Testis (tissue), 3 donors: Measurements from ENCODE around the gene CERS4. TPM values are rescaled to one million over a fixed set of nuclear protein-coding genes. Genes with fewer than 3 reads are reported as not detected.
"Not testable (repeated sequence)": the region's sequence is repeated elsewhere in the genome, so short reads cannot be mapped to it uniquely, and the experiment has no call there.

Source experiments
- DNase-seq: peaks from one replicate; pipeline ENCODE4 v3.0.0-alpha.2; 2019
- H3K27ac ChIP-seq, 2 donors: fragments of 200-600 bp; sonication (generic); one replicate each; pipeline ENCODE4 v1.5.1; 2019
- H3K27me3 ChIP-seq: fragments of 200-600 bp; sonication (generic); one replicate; pipeline ENCODE4 v1.5.1; 2019
- H3K36me3 ChIP-seq: fragments of 200-600 bp; sonication (generic); one replicate; pipeline ENCODE4 v1.5.1; 2017; ENCODE audit warnings: low read depth; ENCODE audit errors: missing control alignments
- H3K4me1 ChIP-seq: fragments of 200-600 bp; sonication (generic); one replicate; pipeline ENCODE4 v1.5.1; 2019
- H3K4me3 ChIP-seq, 2 donors: fragments of 200-600 bp; sonication (generic); one replicate each; pipeline ENCODE4 v1.5.1; 2017 to 2019
- H3K9me3 ChIP-seq: fragments of 200-600 bp; sonication (generic); one replicate; pipeline ENCODE4 v1.5.1; 2017
- POLR2A ChIP-seq: fragments of 450-650 bp; IDR thresholded peaks from one replicate; pipeline ENCODE4 v1.6.1; 2017; ENCODE audit warnings: antibody characterized with exemption, mild to moderate bottlenecking, moderate library complexity
- WGBS, 2 donors: methylation state at CpG; one replicate each; pipeline ENCODE4 v1.1.5; 2018; 5-methylcytosine and 5-hydroxymethylcytosine counted together
- intact Hi-C: fragments of 100-400 bp; cut with DNase I; formaldehyde crosslinking; loops from one replicate; pipeline ENCODE4 v1.15.1; 2023; ENCODE audit warnings: low total_unique reads
- polyA plus RNA-seq: library from polyadenylated mRNA; stranded (reverse); fragments of 350-450 nt; fragmentation: Illumina TruSeq; extraction: RNeasy Lipid Tissue Mini Kit (QIAGEN cat#74804); gene quantifications from one replicate; pipeline ENCODE4 v1.2.3, GENCODE V29; 2014; ENCODE audit warnings: low read depth, low replicate concordance; ENCODE audit not compliant: insufficient read depth
- total RNA-seq, 2 donors: library from RNA; depleted of rRNA; stranded (reverse); fragments of >200 nt; gene quantifications; one replicate each; pipeline ENCODE4 v1.2.3, GENCODE V29; 2016
- TF ChIP-seq, protein P1 (sequence below), 3 experiments: fragments of 450-650 bp in 2 of 3; fragments of 200-600 bp in 1 of 3; sonication (generic) in 1 of 3; IDR thresholded peaks; one replicate each; pipeline ENCODE4 v1.5.1; 2016 to 2019; ENCODE audit warnings: antibody characterized with exemption in 3 of 3, mild to moderate bottlenecking in 2 of 3, moderate library complexity in 1 of 3

CERS4 gene
- total and polyA plus RNA-seq, 3 donors from 2014 or later = 35.2 to 105 (median 68.6) TPM

DNA sequence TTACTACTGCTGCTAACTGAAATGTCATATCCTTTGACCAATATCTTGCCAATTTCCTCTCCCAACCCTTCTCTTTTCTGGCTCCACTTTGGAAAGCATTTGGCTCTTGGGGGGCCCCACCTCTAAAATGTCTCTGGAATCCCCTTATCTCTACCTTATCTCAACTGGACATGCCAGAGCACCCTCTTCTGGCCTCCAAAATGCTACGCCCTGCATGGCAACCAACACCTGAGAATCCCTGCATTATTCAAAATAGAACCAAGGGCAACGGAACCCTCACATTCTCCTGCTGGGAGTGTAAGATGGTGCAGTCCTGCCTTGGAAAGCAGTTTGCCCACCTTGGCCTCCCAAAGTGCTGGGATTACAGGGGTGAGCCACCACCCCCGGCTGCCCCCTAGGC lies 35.3 kb downstream of the CERS4 start:
- DNase-seq = no peak
- no peaks in the 10 kb centered on the region for H3K36me3 ChIP-seq
- TF ChIP-seq, protein P1, sequence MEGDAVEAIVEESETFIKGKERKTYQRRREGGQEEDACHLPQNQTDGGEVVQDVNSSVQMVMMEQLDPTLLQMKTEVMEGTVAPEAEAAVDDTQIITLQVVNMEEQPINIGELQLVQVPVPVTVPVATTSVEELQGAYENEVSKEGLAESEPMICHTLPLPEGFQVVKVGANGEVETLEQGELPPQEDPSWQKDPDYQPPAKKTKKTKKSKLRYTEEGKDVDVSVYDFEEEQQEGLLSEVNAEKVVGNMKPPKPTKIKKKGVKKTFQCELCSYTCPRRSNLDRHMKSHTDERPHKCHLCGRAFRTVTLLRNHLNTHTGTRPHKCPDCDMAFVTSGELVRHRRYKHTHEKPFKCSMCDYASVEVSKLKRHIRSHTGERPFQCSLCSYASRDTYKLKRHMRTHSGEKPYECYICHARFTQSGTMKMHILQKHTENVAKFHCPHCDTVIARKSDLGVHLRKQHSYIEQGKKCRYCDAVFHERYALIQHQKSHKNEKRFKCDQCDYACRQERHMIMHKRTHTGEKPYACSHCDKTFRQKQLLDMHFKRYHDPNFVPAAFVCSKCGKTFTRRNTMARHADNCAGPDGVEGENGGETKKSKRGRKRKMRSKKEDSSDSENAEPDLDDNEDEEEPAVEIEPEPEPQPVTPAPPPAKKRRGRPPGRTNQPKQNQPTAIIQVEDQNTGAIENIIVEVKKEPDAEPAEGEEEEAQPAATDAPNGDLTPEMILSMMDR (IDR thresholded peaks at IDR 0.05) = no peak
- no peak for TF ChIP-seq POLR2A

DNA sequence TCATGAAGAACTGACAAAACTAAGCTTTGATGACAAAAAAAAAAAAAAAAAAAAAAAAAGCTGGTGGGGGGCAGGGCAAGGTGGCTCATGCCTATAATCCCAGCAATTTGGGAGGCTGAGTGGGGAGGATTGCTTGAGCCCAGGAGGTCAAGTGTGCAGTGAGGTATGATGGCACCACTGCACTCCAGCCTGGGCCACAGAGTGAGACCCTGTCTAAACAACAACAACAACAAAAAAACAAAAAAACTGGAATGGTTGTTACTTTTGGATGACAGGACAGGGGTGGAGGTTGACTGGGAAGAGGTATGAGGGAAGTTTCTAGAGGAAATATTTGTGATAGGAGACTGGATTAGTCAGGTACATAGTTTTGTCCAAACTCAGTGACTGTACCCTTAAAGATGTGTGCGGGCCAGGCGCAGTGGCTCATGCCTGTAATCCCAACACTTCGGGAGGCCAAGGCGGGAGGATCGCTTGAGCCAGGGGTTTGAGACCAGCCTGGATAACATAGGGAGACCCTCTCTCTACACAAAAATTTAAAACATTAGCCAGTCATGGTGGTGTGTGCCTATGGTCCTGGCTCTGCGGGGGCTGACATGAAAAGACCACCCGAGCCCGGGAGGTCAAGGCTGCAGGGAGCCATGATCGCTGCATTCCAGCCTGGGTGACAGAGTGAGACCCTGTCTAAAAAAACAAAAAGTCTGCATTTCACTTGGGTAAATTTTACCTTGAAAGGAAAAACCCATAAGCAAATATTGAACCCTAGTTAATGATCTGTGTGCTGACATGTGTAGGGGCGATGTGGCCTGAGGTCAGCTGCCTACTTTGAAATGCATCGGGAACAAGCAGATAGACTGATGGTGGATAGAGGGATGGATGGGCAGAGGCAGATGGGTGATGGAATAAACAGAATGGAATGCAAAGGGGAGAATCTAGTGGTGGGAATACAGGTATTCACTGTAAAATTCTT lies 37.0 kb downstream of the CERS4 start:
- 86 to 91% methylated on average over 11 of the region's 11 CpGs for WGBS, 2 donors
- intact Hi-C loops = no loop called here
- H3K27ac ChIP-seq = no peak overlapping the region
- peaks cover 11% of the 10 kb centered on the region for H3K4me1 ChIP-seq
- H3K4me3 ChIP-seq = no peak overlapping the region
- H3K36me3 ChIP-seq = no peaks in the 10 kb centered on the region
- no peaks in the 10 kb centered on the region for H3K9me3 ChIP-seq
- H3K27me3 ChIP-seq = no peaks in the 10 kb centered on the region
- DNase-seq = no peak
- TF ChIP-seq POLR2A = no peak
- TF ChIP-seq, protein P1 (IDR thresholded peaks at IDR 0.05) = no peak

More for the DNA sequence above, 35.3 kb downstream of the CERS4 start:
- 85 to 92% methylated on average over 3 of the region's 3 CpGs for WGBS, 2 donors
- Histone ChIP-seq H3K27ac (no peak overlapping the region), H3K4me1 (peaks cover 20% of the 10 kb centered on the region), H3K9me3 (no peaks in the 10 kb centered on the region), H3K4me3 (no peak overlapping the region), H3K27me3 (no peaks in the 10 kb centered on the region)
- intact Hi-C loops = no loop called here

DNA sequence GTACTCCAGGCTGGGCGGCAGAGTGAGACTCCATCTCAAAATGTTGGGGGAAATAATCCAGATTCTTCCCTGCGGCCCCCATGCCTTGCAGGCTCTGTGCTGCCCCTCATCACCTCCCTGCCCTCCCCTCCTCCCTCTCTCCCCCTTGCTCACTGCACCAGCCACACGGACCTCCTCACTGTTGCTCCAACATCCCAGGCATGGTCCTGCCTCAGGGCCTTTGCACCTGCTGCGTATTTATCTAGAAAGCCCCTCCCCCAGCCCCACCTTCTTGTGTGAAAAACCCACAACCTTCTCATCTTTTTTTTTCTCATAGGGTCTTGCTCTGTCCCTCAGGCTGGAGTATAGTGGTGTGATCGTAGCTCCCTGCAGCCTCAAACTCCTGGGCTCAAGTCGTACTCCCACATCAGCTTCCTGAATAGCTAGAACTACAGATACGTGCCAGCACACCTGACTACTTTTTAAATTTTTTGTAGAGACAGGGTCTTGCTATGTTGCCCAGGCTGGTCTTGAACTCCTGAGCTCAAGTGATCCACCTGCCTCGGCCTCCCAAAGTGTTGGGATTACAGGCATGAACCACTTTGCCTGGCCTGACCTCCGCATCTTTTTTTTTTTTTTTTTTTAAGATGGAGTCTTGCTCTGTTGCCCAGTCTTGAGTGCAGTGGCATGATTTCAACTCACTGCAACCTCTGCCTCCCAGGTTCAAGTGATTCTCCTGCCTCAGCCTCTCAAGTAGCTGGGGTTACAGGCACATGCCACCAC lies 38.1 kb downstream of the CERS4 start:
- H3K36me3 ChIP-seq, H3K4me3 ChIP-seq, H3K27ac ChIP-seq, H3K27me3 ChIP-seq, H3K9me3 ChIP-seq, intact Hi-C loops, DNase-seq: not testable (repeated sequence)
- 94 to 98% methylated on average over 9 of the region's 9 CpGs for WGBS, 2 donors
- peaks cover 13% of the 10 kb centered on the region for H3K4me1 ChIP-seq

DNA sequence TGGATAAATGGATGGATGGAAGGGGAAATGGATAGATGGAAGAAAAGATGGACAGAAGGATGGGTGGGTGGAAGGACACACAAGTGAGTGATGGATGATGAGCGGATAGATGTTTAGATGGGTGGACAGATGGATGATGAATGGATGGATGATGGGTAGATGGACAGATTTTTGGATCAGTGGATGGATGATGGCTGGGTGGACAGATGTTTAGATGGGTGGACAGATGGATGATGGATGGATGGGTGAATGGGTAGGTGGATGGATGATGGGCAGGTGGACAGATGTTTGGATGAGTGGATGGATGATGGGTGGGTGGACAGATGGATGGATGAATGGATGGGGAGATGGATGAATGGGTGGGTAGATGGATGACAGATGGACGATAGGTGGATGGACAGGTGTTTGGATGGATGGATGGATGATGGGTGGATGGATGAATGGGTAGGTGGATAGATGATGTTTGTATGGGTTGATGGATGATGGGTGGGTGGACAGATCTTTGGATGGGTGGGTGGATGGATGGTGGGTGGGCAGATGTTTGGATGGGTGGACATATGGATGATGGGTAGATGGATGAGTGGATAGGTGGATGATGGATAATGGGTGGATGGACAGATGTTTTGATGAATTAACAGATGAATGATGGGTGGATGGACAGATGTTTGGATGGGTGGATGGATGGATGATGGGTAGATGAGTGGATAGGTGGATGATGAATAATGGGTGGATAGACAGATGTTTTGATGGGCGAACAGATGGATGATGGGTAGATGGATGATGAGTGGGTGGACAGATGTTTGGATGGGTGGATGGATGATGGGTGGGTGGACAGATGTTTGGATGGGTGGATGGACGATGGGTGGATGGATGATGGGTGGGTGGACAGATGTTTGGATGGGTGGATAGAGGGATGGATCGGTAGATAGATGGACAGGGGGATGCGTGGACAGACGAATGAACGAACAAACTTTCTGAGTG lies 39.5 kb downstream of the CERS4 start:
- no peaks in the 10 kb centered on the region for H3K27me3 ChIP-seq
- DNase-seq = no peak
- intact Hi-C loops = no loop called here
- H3K9me3 ChIP-seq = no peaks in the 10 kb centered on the region
- H3K36me3 ChIP-seq = no peaks in the 10 kb centered on the region
- WGBS, 2 donors = 94% methylated on average over 8 of the region's 8 CpGs
- TF ChIP-seq POLR2A = no peak
- TF ChIP-seq, protein P1 (IDR thresholded peaks at IDR 0.05) = no peak
- H3K4me1 ChIP-seq = peaks cover 13% of the 10 kb centered on the region
- no peak overlapping the region for H3K27ac ChIP-seq
- H3K4me3 ChIP-seq = no peak overlapping the region
